Transverse colon (tissue), 4 donors: ENCODE results near the gene NTRK2.

Experiments
- CTCF ChIP-seq, 5 experiments: fragments of 200-600 bp in 3 of 5; fragments of 450-650 bp in 2 of 5; sonication (generic) in 3 of 5; IDR thresholded peaks; 1 replicate in 2 of 5; 2 replicates in 3 of 5; pipeline ENCODE4 v1.5.1; 2016 to 2017; ENCODE audit warnings: antibody characterized with exemption in 5 of 5, inconsistent platforms in 3 of 5, mild to moderate bottlenecking in 2 of 5, moderate library complexity in 1 of 5
- EP300 ChIP-seq: sonication (generic); formaldehyde crosslinking; IDR thresholded peaks from one replicate; pipeline ENCODE4 v1.6.1; 2017; ENCODE audit warnings: antibody characterized with exemption, low read depth
- POLR2A ChIP-seq: fragments of 450-650 bp; IDR thresholded peaks from one replicate; pipeline ENCODE4 v1.6.1; 2016; ENCODE audit warnings: antibody characterized with exemption, mild to moderate bottlenecking, moderate library complexity
- POLR2AphosphoS5 ChIP-seq, 3 donors: sonication (generic); formaldehyde crosslinking; IDR thresholded peaks; one replicate each; pipeline ENCODE4 v1.6.1; 2016; ENCODE audit warnings: antibody characterized with exemption in 3 of 3

DNA sequence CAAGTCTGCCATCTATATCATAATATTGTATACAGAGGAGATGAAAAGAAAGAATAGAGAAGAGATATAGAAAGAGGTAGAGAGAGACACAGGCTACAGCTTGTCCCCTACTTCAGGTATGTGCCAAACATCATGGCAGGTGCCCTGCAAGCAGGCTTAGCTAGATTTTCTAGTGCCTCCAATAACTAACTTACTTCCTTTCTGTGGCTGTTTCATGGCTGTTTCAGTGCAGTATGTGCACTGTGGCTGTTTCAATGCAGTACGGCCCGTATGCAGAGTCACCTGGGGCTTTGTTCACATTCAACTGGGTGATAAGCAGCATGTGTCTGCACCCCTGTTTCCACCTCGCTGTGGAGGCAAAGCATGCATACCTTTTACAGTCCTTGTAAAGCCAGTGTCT, 327.2 kb downstream of the NTRK2 start:
- TF ChIP-seq CTCF (IDR thresholded peaks at IDR 0.05) (no peak), POLR2A (no peak), POLR2AphosphoS5 (IDR thresholded peaks at IDR 0.05) (no peak), EP300 (no peak)
